Measurements from ENCODE around the gene SH3RF1. TPM values are rescaled to one million over a fixed set of nuclear protein-coding genes. Genes with fewer than 3 reads are reported as not detected.

SH3RF1 gene
- total and polyA plus RNA-seq, 2 experiments from 2014 or later, result 7.8 to 12.4 TPM

GRCh38 chr4:169282429-169283113 is 11.8 kb upstream of the SH3RF1 start:
- no peaks in the 10 kb centered on the region for H3F3A ChIP-seq (replicated peaks; ENCODE audit: low read depth)
- H3K9me2 ChIP-seq (ENCODE audit: insufficient read depth), result no peaks in the 10 kb centered on the region
- H3K27me3 Mint-ChIP-seq (ENCODE audit: insufficient read depth, low read depth, poor library complexity), result no peaks in the 10 kb centered on the region
- no peaks in the 10 kb centered on the region for H3K79me2 ChIP-seq (replicated peaks; ENCODE audit: insufficient read depth)
- H3K4me1 ChIP-seq (ENCODE audit: insufficient read depth), result no peaks in the 10 kb centered on the region
- H3K4me2 ChIP-seq, result no peak overlapping the region
- H3K4me3 Mint-ChIP-seq, result no peak overlapping the region
- H3K4me3 ChIP-seq, result no peak overlapping the region
- H3K4me1 Mint-ChIP-seq, result no peaks in the 10 kb centered on the region; the same call in 2 of the 3 replicates
- TF ChIP-seq ETS1 (IDR thresholded peaks at IDR 0.05), result no peak
- DNase-seq (ENCODE audit: low spot score) (no peak), ATAC-seq (no peak)
- H3K27ac Mint-ChIP-seq, result no peak overlapping the region
- H3K27me3 ChIP-seq (ENCODE audit: insufficient read depth), result no peaks in the 10 kb centered on the region
- H3K9me3 Mint-ChIP-seq, result peaks cover 6% of the 10 kb centered on the region; the same call in 1 of the 3 replicates
- peaks cover 4% of the 10 kb centered on the region; the same call in 2 of the 3 replicates for H3K36me3 Mint-ChIP-seq (ENCODE audit: low read depth)
- no peak overlapping the region for H3K27ac ChIP-seq (ENCODE audit: low read depth)
- no peaks in the 10 kb centered on the region for H3K36me3 ChIP-seq (ENCODE audit: insufficient read depth)
- no peak overlapping the region for H2AFZ ChIP-seq
- no peaks in the 10 kb centered on the region for H4K20me1 ChIP-seq (replicated peaks; ENCODE audit: insufficient read depth)

- ATAC-seq, result no peak
- no peaks in the 10 kb centered on the region for H4K20me1 ChIP-seq (replicated peaks; ENCODE audit: insufficient read depth)
- no peaks in the 10 kb centered on the region for H3K27me3 ChIP-seq (ENCODE audit: insufficient read depth)
- peaks cover 12% of the 10 kb centered on the region for H3K4me1 Mint-ChIP-seq
- no peaks in the 10 kb centered on the region for H3K36me3 ChIP-seq (ENCODE audit: insufficient read depth)
- H3K4me3 ChIP-seq, result no peak overlapping the region
- no peaks in the 10 kb centered on the region for H3K79me2 ChIP-seq (replicated peaks; ENCODE audit: insufficient read depth)
- no peak overlapping the region for H3K27ac Mint-ChIP-seq
- H3K4me1 ChIP-seq (ENCODE audit: insufficient read depth), result no peaks in the 10 kb centered on the region
- no peak overlapping the region for H3K27ac ChIP-seq (ENCODE audit: low read depth)
- H3K9me3 Mint-ChIP-seq, result no peaks in the 10 kb centered on the region
- H2AFZ ChIP-seq, result no peak overlapping the region
- no peaks in the 10 kb centered on the region for H3K9me2 ChIP-seq (ENCODE audit: insufficient read depth)
- H3K36me3 Mint-ChIP-seq (ENCODE audit: low read depth), result no peaks in the 10 kb centered on the region
- DNase-seq (ENCODE audit: low spot score), result no peak
- no peak overlapping the region for H3K4me2 ChIP-seq
- no peaks in the 10 kb centered on the region for H3F3A ChIP-seq (replicated peaks; ENCODE audit: low read depth)
- no peak overlapping the region for H3K4me3 Mint-ChIP-seq
- no peaks in the 10 kb centered on the region for H3K27me3 Mint-ChIP-seq (ENCODE audit: insufficient read depth, low read depth, poor library complexity)
- TF ChIP-seq STAT1 (IDR thresholded peaks at IDR 0.05; ENCODE audit: unreplicated experiment) (no peak), EZH2phosphoT487 (IDR thresholded peaks at IDR 0.05; ENCODE audit: unreplicated experiment) (no peak), NANOG (IDR thresholded peaks at IDR 0.05; ENCODE audit: borderline replicate concordance) (no peak), REST (IDR thresholded peaks at IDR 0.05; ENCODE audit: unreplicated experiment) (no peak), EZH2 (IDR thresholded peaks at IDR 0.05; ENCODE audit: low read depth, unreplicated experiment) (no peak), ETS1 (IDR thresholded peaks at IDR 0.05) (no peak), POLR2AphosphoS5 (IDR thresholded peaks at IDR 0.05; ENCODE audit: low read depth) (no peak), CREB1 (CRISPR knock-in tag; IDR thresholded peaks at IDR 0.05; ENCODE audit: low read depth) (no peak), ZNF331 (CRISPR knock-in tag; IDR thresholded peaks at IDR 0.05; ENCODE audit: low read depth) (no peak)
Measured at GRCh38 chr4:169279108-169279507, 8.4 kb upstream of the SH3RF1 start.

Measured in GM23338 (cell line).